ENCODE results near the gene MBD3.
A peak's percentile ranks its signal among the peaks of the same experiment; 100 is the strongest.

The MBD3 gene

DNA sequence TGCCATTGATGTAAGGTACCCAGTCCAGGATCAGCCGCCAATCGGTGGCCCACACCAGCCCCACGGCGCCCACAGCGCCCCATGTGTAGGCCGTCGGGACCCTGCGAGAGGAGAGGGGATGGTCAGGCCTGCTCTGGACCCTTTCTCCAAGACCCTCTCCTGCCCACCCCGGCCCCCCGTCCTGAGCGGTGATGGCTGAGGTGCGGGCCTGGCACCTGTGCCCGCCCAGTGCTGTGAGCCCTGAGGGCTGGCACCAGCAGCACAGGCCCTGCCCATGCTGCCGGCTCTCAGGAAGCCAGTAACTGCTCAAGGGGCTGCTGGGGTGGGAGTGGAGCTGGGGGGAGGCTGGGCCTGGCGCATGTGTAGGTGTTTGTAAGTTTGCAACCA, 6.8 kb upstream of the MBD3 start:
- DNase-seq (ENCODE audit: low spot score) (no peak), FAIRE-seq (no peak)

DNA sequence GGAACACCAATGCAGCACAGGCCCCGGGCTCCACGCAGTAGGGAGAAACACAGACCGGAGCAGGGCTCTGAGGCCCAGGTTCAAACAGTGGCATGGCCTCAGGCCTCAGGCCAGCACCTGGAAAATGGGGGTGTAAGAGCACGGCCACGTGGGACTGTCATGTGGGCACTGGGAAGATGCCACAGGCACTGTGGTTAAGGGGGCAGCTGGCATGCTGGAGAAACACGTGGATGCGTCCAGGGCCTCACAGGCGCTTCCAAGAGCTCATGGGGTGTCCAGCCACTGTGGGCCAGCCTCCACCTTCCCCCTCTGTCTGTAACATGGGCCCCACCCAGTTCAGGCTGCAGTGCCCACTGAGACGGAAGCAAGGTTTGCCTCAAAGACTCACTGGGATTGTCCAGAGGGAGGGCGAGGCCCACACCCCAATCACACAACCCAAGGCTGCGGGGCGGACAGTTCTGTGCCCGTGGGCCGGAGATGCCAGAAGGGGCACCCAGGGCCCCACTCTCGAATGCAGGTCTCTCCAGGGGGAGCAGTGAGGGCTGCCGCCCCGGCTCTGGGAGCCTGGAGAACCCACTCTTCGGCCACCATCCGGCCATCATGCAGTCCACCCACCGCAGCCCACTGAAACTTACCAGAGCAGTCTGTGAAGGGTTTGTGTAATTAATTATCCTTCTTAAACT, 6.3 kb upstream of the MBD3 start:
- FAIRE-seq = no peak
- DNase-seq (ENCODE audit: low spot score) = no peak

DNA sequence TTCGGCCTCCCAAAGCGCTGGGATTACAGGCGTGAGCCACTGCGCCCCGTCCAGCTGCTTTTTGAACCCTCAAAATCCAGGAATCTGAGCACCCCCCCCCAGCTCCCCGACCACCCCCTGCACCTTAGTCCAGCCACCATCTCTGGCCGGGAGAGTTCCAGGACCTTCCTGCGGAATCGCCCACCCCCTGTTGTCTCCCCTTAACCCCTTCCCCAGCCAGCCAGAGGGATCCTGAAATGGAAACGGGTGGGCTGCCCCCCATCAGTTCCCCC, 772 bp upstream of the MBD3 start:
- DNase-seq (ENCODE audit: low spot score) (no peak), FAIRE-seq (no peak)

DNA sequence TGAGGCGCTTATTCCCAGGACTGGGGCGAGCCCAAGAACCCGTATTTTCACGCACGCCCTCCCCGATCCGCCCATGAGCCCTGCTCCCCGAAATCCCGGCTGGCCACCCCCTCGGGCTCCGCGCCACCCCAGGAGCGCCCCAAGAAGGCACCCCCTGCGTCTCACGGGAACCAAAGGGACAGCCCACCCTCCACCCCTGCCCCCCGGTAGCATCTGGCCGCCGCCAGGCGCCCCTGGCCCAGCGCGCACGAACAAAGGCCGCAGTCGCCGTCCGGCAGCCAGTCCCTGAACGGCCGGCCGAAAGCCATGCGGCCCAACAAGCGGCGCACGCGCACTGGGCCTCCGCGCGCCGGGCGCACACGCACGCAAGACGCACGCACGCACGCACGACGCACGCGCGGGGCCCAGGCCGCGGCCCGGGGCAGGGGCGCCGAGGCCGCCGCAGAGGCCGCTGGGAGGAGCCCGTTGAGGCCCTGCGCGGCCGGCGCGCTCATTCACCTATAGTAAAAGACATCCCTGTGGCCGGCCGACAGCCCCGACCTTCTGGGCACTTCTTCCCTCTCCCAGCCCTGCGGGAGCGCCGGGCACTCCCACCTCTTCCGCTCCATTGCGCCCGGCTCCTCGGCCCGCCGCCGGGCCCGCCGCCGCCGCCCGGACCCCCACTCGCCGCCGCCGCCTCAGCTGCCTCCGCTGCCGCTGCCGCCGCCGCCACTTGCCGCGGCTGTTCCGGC, 476 bp downstream of the MBD3 start:
- DNase-seq (ENCODE audit: low spot score) = peak; percentile 74
- no peak for FAIRE-seq

DNA sequence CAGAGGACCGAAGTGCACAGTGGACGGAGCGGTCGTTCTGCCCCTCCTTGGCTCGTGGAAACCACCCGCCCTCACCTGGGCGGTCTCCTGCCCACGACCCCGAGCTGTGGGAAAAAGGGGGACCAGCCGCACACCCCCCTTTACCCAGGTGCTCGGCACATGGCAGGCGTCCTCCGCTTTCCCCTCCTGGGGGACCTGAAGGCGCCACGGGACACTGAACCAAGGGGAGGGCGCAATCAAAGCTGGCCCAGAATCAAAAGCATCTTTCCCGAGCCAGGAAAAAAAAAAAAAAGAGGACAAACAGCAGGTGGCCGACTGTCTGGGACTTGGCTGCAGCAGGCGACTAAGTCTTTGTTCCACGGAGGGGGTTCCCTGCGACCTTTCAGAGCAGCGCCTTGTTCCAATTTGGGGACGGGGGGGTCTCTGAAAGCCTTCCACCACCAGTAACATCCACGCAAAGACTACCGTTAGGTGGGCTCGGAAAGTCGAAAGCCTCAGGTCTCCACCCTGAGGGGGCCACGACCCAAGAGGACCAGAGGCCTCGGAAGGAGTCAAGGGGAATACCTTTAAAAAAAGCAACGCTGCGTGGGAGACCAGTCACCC, 1.1 kb downstream of the MBD3 start:
- FAIRE-seq (no peak), DNase-seq (ENCODE audit: low spot score) (no peak)

DNA sequence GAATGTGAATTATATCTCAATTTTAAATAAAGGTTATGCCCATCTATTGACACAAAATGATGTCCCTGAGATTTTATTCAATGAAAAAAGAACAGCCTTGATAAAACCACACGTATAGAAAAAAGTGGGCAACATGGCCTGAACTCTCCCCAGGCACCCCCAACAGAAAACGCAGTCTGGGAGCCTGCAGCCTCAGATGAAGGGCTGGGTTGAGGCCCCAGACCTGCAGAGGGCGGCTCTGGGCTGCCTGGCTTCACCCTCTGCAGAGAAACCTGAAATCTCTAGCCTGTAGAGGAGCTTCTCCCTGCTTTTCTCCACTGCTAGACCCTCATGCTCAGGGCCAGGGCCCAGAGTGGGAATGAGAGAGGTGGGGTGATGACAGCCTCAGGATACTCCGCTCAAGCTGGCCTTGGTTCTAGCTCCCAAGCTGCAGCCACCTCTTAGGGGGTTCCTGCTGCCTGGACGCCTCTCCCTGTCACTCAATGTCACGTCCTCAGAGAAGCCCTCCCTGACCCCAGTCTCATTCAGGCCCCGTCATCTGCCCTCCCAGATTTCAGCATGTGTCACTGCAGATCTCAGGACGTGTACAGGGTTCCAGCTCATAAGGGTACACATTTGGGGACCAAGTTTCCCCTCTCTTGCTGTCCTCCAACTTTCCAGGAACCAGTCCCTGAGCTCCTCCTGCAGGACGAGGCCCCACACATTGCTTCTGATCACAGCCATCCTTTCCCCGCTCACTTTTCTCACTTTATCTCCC, 1.8 kb downstream of the MBD3 start:
- DNase-seq (ENCODE audit: low spot score) = no peak
- no peak for FAIRE-seq

DNA sequence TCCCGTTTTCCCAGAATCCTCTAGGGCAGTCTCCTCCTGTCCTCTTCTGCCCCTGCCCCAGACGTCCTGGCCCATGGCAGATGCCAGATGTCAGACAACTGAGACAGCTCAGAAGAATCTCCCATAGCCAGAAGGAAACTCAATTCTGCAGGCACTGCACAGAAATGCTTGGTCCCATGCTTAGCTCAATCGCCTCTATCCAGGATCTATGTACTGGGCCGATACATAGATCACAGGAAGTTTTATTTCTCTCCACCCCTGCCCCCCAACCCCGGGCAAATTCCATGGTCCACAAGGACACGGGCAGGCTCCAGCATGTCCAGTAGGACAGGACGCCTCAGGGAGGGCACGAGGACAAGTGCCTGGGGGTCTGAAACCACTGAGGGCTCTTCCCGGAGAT, 4.8 kb downstream of the MBD3 start:
- FAIRE-seq (no peak), DNase-seq (ENCODE audit: low spot score) (no peak)

DNA sequence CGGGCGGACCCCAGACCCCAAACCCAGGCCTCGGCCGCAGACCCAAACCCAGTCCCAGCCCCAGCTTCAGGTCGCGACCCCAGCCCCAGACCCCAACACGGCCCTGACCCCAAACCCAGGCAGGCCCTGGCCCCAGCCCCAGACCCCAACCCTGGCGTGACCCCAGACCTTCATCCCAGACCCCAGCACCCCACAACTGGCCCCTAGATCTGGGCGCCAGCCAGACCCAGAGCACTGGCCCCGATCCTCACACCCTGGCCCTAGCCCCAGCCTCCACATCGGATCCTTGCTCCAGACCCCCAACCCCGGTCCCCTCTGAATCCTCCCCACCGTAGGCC, 7.5 kb downstream of the MBD3 start:
- no peak for FAIRE-seq

DNA sequence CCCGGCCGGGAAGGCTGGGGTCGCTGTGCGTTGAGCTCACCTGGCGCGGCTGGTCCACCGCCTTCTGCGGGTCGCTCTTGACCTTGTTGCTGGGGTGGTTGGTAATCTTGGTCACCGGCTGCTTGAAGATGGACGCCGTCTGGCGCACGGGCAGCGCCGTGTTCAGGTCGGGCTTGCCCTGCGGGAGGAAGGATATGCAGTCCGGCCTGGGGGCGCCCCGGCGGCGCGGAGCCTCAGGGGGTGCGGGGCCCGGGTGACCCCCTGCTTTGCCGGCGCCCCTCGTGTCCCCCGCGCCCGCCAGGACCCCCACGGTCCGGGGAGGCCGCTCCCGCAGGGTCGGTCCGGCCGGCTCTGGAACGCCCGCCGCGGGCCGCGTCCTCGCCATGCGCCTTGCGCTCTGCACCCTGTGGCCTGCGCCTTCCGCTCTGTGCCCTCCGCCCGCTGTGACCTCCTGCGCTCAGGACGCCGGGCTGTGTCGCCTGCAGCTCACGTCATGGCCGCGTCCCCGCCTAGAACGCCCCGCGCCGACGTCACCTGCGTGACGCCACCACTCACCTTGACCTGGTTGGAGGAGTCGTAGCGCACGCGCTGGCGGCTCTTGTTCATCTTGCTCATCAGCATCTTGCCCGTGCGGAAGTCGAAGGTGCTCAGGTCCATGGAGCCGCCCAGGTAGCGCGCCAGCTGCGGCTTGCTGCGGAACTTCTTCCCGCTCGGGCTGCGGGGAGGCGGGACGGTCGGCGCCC, 8.0 kb downstream of the MBD3 start:
- no peak for FAIRE-seq
- no peak for DNase-seq (ENCODE audit: low spot score)

More for the DNA sequence above, 7.5 kb downstream of the MBD3 start:
- no peak for DNase-seq (ENCODE audit: low spot score)

DNA sequence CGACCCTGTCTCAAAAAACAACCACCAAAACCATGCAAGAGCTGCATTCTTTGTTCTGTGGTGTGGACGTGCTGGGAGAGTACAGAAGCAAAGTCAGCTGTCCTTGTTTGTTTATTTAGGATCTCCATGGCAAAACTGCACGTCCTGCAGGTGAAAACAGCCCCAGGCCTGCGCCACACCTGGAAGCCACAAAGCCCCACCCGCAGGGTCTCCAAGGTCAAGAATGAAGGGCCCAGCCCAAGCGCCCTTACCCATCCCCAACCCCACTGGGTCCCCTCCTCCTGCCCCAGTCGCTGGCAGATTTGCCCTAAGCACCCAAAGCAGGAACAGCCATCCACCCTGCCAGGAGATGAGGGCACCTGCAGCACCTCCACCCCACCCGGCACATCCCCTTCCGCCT, 10.5 kb downstream of the MBD3 start:
- DNase-seq (ENCODE audit: low spot score) = no peak
- no peak for FAIRE-seq

DNA sequence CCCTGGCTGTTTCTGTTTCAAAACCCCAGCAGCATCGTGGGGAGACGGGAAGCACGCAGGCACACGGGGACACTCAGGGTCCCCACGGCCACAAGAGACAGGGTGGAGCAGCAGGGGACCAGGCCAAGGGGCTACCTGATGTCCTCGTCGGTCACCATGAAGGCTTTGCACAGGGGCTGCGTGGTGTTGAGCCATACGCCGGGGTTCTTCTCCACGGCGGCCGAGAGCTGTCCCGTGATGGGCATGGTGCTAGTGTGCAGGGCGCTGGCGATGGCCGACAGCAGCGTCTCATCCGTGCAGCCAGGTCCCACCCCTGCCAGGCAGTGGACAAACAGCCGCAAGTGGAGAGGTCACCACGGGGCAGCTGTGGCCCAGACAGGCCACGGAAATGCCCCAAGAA, 11.7 kb downstream of the MBD3 start:
- DNase-seq (ENCODE audit: low spot score) (no peak), FAIRE-seq (no peak)

DNA sequence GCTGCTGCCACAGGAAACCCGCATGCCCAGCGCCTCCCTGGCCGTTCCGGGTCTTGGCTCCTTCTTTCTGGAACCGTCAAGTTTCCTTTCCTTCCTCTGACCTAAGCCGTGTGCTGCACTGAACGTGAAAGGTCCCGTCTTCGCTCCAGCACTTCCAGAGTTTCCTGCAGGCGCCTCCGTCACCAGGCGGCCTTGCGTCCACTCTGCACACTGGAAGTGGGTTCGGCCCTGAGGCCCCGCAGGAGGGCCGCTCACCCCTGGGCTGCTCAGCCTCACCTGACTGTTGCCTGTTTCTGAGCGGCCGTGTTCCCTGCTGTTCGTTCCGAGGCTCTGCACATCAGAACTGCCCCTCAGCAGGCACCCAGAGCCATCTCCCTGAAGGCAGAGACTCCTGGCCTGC, 12.3 kb downstream of the MBD3 start:
- no peak for DNase-seq (ENCODE audit: low spot score)
- no peak for FAIRE-seq

DNA sequence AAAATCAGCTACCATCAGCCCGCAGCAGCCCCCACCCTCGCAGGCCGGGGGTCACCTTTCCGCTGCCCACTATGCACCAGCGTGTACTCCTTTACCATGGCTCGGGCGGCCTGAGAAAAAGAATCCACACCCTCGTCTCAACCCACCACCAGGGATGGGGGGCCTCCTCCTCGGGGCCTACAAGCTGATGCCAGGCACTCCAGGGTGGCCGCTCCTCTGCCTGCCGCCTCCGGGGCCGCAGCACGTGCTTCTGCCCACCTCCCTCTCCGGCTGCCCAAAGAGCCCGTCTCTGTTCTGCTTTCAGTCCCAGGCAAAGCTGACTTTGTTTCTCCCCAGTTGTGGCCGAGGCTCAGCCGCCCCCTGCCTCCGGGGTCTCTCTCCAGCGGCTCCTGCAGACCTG, 13.4 kb downstream of the MBD3 start:
- FAIRE-seq = no peak
- DNase-seq (ENCODE audit: low spot score) = no peak

DNA sequence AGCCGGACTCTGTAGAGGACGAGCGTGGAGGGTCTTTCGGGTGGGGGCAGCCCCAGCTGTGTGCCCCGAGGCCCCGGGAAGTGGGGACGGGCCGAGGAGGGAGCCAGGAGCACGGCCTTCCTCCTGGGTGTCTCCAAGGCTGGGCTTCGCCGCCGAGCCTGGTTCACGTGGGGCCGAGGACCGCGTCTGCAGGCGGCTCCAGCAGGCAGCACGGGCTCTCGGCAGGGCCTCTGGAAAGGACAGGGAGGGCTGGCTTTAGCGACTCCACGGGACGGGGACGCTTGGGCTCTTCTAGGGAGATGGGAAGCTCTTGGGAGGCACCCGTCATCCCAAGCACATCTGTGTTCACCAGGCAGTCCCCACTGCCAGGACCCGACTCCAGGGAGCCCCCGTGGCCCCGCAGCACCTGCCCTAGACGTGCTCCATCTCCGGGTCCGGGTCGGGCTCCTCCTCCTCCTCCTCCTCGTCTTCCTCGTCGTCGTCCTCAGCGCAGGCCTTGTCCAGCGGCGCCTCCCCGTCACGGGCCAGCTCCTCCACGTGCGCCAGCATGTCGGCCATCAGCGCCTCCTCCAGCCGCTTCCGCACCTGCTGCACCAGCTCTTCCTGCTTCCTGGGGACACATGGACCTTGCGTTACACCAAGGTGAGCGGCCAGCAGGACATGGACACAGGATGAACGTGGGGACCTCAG, 14.6 kb downstream of the MBD3 start:
- DNase-seq (ENCODE audit: low spot score) = no peak
- FAIRE-seq = no peak

DNA sequence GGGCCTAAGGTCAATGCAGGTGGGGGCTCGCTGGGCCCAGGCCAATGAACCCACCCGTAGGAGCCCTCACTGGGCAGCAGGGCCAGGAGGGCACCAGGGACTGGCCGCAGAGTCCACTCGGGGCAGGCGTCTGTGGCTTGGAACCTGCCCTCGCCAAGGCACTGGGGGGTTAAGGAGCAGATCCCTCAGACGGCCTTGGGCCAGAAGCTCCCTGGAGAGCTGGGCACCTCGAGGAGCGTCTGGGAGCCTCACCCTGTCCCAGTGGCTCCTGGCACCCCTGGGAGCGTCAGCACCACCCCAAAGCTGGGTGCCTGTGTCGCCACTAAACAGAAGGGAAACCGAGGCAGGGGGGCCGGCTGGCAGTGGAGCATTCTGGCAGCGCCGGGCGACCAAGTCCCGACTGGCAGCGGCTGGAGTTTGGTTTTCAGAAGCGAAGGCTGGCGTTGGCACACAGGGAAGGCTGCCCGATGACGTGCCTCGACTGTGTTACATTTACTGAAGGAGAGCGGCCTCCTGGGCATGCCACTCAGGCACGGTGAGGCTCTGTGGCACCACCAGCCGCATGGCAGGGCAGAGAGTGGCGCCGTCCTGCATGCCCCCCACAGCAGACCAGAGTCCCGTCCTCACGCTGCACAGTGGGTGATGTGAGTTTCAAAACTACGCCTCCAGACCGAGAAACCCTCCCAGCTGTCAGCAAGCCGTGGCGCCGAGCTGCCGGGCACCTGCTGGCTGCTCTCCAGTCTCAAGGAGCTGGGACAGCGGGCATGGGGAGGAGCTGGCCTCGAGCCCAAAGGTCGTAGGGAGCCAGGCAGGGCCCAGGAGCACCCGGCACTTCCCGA, 15.4 kb downstream of the MBD3 start:
- FAIRE-seq = no peak

DNA sequence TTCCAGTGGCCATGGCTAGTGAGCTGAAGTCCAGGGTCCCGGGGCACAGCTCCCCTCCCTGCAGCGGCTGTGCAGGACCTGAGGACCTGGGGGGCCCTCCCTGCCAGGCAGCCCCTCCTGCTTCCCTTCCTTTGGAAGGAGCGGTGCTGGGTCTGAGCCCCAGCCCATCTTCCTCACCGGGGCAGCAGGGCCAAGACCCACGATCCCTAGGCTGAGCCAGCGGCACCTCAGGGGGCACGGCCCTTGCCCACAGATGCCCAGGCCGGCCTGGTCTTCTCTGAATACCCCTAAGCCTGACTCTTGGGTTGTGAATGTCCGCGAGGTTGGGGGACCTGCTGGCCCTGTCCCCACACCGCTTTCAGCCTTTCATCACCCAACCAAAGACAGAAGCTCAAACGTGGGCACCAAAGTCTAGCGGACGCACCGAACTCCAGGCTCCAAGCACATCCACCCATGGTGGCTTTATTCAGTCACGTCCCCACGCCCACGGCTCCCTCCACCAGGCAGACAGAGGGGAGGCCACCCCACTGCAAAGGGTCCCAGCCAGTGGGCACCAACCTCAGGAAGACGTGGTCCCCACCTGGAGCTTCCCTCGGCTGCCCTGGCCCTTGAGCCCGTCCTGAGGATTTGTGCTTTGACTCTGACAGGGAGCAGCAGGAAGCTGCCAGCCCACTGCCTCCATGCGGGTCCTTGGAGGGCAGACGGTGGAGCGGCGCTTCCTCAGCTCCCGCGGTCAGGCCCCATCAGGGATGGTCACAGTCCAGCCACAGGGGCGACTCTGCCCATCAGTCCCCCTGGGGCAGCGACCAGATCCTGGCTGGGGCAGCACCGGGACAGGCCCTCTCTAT, 16.2 kb downstream of the MBD3 start:
- DNase-seq (ENCODE audit: low spot score) = no peak
- FAIRE-seq = no peak

More for the DNA sequence above, 15.4 kb downstream of the MBD3 start:
- no peak for DNase-seq (ENCODE audit: low spot score)

DNA sequence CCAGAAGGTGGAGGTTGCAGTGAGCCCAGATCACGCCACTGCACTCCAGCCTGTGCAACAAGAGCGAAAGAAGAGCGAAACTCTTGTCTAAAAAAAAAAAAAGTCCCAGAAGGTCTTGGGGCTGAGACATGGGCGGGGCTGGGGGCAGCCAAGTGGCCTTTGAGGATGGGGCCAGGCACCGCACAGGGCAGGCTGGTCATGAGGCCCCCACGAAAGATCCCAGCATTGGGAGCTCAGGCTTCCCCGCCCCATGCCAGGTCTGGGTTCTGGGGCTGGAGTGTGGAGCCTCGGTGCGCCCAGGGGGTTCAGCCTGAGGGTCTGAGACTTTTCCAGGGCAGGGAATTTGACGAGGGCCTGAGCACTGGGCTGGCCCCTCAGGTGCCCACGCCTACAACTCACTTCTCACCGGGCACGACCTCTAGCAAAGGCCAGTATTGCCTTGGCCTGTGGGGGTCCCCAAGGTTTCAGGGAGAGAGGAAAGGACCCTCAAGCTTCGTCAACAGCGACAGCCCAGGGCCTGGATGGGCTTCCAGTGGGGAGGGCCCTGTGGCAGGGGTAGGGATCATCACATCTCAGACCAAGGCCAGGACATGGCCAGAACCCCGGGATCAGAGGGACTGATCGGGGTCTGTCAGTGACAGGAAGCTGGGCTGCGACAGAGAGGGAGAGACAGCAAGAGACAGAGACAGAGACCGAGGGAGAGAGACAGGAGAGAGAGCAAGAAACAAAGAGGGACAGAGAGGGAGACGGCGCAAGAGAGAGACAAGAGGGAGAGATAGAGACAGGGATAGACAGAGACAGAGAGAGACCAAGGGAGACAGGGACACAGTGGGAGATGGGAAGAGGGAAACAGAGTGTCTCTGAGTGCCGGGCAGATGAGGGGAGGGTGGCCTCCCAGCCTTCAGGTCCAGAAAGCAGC, 17.1 kb downstream of the MBD3 start:
- DNase-seq (ENCODE audit: low spot score) = no peak
- FAIRE-seq = no peak

All from RCC 7860 (cell line).